ENCODE measurements around the gene ELL. TPM values are rescaled to one million over a fixed set of nuclear protein-coding genes. Genes with fewer than 3 reads are reported as not detected.

ELL gene
- polyA plus RNA-seq, 1 donor from 2014 or later, result 7.2 TPM

- Histone ChIP-seq H3K4me2 (ENCODE audit: low read length) (no peak overlapping the region), H3K9ac (ENCODE audit: low read length) (no peak overlapping the region), H3K79me2 (replicated peaks; ENCODE audit: insufficient read depth, low read length) (no peaks in the 10 kb centered on the region), H3K9me2 (ENCODE audit: insufficient read depth, low read length) (no peaks in the 10 kb centered on the region), H3K36me3 (ENCODE audit: insufficient read depth, low read length) (no peaks in the 10 kb centered on the region), H3K4me3 (ENCODE audit: low read length) (no peak overlapping the region), H3K27me3 (ENCODE audit: insufficient read depth, low read depth, low read length) (no peaks in the 10 kb centered on the region), H3K9me3 (ENCODE audit: low read length) (no peaks in the 10 kb centered on the region), H4K20me1 (ENCODE audit: insufficient read depth) (no peaks in the 10 kb centered on the region), H2AFZ (ENCODE audit: low read depth, low read length) (no peak overlapping the region), H3F3A (ENCODE audit: insufficient read depth, low read length, poor library complexity, severe bottlenecking) (no peaks in the 10 kb centered on the region), H3K27ac (ENCODE audit: low read length) (no peak overlapping the region)
- TF ChIP-seq RAD21 (conservative IDR thresholded peaks at IDR 0.05), result no peak
- no peak for TF ChIP-seq TAF1 (IDR thresholded peaks at IDR 0.05; ENCODE audit: low read depth)
- no peak for TF ChIP-seq EZH2 (IDR thresholded peaks at IDR 0.05; ENCODE audit: borderline replicate concordance, insufficient read depth, low read length, poor library complexity, severe bottlenecking)
- TF ChIP-seq MXI1 (conservative IDR thresholded peaks at IDR 0.05; ENCODE audit: poor library complexity, severe bottlenecking), result no peak
- TF ChIP-seq, protein P1, sequence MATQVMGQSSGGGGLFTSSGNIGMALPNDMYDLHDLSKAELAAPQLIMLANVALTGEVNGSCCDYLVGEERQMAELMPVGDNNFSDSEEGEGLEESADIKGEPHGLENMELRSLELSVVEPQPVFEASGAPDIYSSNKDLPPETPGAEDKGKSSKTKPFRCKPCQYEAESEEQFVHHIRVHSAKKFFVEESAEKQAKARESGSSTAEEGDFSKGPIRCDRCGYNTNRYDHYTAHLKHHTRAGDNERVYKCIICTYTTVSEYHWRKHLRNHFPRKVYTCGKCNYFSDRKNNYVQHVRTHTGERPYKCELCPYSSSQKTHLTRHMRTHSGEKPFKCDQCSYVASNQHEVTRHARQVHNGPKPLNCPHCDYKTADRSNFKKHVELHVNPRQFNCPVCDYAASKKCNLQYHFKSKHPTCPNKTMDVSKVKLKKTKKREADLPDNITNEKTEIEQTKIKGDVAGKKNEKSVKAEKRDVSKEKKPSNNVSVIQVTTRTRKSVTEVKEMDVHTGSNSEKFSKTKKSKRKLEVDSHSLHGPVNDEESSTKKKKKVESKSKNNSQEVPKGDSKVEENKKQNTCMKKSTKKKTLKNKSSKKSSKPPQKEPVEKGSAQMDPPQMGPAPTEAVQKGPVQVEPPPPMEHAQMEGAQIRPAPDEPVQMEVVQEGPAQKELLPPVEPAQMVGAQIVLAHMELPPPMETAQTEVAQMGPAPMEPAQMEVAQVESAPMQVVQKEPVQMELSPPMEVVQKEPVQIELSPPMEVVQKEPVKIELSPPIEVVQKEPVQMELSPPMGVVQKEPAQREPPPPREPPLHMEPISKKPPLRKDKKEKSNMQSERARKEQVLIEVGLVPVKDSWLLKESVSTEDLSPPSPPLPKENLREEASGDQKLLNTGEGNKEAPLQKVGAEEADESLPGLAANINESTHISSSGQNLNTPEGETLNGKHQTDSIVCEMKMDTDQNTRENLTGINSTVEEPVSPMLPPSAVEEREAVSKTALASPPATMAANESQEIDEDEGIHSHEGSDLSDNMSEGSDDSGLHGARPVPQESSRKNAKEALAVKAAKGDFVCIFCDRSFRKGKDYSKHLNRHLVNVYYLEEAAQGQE (IDR thresholded peaks at IDR 0.05; ENCODE audit: borderline replicate concordance), result no peak
- TF ChIP-seq, protein P2, sequence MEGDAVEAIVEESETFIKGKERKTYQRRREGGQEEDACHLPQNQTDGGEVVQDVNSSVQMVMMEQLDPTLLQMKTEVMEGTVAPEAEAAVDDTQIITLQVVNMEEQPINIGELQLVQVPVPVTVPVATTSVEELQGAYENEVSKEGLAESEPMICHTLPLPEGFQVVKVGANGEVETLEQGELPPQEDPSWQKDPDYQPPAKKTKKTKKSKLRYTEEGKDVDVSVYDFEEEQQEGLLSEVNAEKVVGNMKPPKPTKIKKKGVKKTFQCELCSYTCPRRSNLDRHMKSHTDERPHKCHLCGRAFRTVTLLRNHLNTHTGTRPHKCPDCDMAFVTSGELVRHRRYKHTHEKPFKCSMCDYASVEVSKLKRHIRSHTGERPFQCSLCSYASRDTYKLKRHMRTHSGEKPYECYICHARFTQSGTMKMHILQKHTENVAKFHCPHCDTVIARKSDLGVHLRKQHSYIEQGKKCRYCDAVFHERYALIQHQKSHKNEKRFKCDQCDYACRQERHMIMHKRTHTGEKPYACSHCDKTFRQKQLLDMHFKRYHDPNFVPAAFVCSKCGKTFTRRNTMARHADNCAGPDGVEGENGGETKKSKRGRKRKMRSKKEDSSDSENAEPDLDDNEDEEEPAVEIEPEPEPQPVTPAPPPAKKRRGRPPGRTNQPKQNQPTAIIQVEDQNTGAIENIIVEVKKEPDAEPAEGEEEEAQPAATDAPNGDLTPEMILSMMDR (IDR thresholded peaks at IDR 0.05; ENCODE audit: poor library complexity, severe bottlenecking), result no peak
- TF ChIP-seq POLR2AphosphoS5 (IDR thresholded peaks at IDR 0.05), result no peak
- TF ChIP-seq SMC3 (conservative IDR thresholded peaks at IDR 0.05; ENCODE audit: poor library complexity), result no peak
- TF ChIP-seq EP300 (conservative IDR thresholded peaks at IDR 0.05; ENCODE audit: poor library complexity, severe bottlenecking), result no peak
Measured at GRCh38 chr19:18532168-18532890, 10.5 kb upstream of the ELL start.

GRCh38 chr19:18531485-18531884, 9.6 kb upstream of the ELL start:
- Histone ChIP-seq H3K27me3 (ENCODE audit: insufficient read depth, low read depth, low read length) (no peaks in the 10 kb centered on the region), H3K9ac (ENCODE audit: low read length) (no peak overlapping the region), H4K20me1 (ENCODE audit: insufficient read depth) (no peaks in the 10 kb centered on the region), H3K4me3 (ENCODE audit: low read length) (no peak overlapping the region), H3F3A (ENCODE audit: insufficient read depth, low read length, poor library complexity, severe bottlenecking) (no peaks in the 10 kb centered on the region), H2AFZ (ENCODE audit: low read depth, low read length) (no peak overlapping the region), H3K79me2 (replicated peaks; ENCODE audit: insufficient read depth, low read length) (no peaks in the 10 kb centered on the region), H3K4me2 (ENCODE audit: low read length) (no peak overlapping the region), H3K9me2 (ENCODE audit: insufficient read depth, low read length) (no peaks in the 10 kb centered on the region), H3K36me3 (ENCODE audit: insufficient read depth, low read length) (no peaks in the 10 kb centered on the region), H3K27ac (ENCODE audit: low read length) (no peak overlapping the region), H3K9me3 (ENCODE audit: low read length) (no peaks in the 10 kb centered on the region)
- TF ChIP-seq TAF1 (IDR thresholded peaks at IDR 0.05; ENCODE audit: low read depth) (no peak), RAD21 (conservative IDR thresholded peaks at IDR 0.05) (no peak), EZH2 (IDR thresholded peaks at IDR 0.05; ENCODE audit: borderline replicate concordance, insufficient read depth, low read length, poor library complexity, severe bottlenecking) (no peak), SMC3 (conservative IDR thresholded peaks at IDR 0.05; ENCODE audit: poor library complexity) (no peak), EP300 (conservative IDR thresholded peaks at IDR 0.05; ENCODE audit: poor library complexity, severe bottlenecking) (no peak), MXI1 (conservative IDR thresholded peaks at IDR 0.05; ENCODE audit: poor library complexity, severe bottlenecking) (no peak), POLR2AphosphoS5 (IDR thresholded peaks at IDR 0.05) (no peak)
- TF ChIP-seq, protein P1 (IDR thresholded peaks at IDR 0.05; ENCODE audit: borderline replicate concordance), result no peak
- TF ChIP-seq, protein P2 (IDR thresholded peaks at IDR 0.05; ENCODE audit: poor library complexity, severe bottlenecking), result no peak
